ENCODE measurements around the gene TAGLN. TPM values are rescaled to one million over a fixed set of nuclear protein-coding genes. Genes with fewer than 3 reads are reported as not detected.
A peak's percentile ranks its signal among the peaks of the same experiment; 100 is the strongest.

TAGLN gene
- polyA plus RNA-seq (2011; rRNA removed) (3,100 and 3,444 TPM in 2 replicates), polyA minus RNA-seq (2011; rRNA and poly(A)+ RNA removed) (838 and 956 TPM in 2 replicates)

DNA sequence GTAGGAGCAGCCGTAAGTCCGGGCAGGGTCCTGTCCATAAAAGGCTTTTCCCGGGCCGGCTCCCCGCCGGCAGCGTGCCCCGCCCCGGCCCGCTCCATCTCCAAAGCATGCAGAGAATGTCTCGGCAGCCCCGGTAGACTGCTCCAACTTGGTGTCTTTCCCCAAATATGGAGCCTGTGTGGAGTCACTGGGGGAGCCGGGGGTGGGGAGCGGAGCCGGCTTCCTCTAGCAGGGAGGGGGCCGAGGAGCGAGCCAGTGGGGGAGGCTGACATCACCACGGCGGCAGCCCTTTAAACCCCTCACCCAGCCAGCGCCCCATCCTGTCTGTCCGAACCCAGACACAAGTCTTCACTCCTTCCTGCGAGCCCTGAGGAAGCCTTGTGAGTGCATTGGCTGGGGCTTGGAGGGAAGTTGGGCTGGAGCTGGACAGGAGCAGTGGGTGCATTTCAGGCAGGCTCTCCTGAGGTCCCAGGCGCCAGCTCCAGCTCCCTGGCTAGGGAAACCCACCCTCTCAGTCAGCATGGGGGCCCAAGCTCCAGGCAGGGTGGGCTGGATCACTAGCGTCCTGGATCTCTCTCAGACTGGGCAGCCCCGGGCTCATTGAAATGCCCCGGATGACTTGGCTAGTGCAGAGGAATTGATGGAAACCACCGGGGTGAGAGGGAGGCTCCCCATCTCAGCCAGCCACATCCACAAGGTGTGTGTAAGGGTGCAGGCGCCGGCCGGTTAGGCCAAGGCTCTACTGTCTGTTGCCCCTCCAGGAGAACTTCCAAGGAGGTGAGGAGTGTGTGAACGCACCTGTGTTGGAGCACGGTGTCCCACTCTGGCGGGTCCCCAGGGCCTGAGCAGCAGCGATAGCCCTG lies at the start of gene TAGLN:
TSS of gene TAGLN (plus strand) at position 318 of the 863 bp plus-strand sequence. CDS start 3,644 bp downstream, outside the sequence.
- ChIA-PET CTCF (interaction anchor here (0.6 to 2.0 kb wide), 4 partner anchors 23 to 29 kb away, joined by 3 to 4 read pairs (median 4); no protein-coding TSS in a partner anchor), POLR2A (interaction anchor here (0.6 to 2.6 kb wide), 6 partner anchors 19 to 61 kb away, joined by 4 to 15 read pairs (median 6); partner anchors contain the start of genes PAFAH1B2 and SIDT2)
- Histone ChIP-seq H3K9me3 (ENCODE audit: control insufficient read depth, insufficient read depth, low read length) (no peaks in the 10 kb centered on the region; the same call in 1 of the 2 replicates), H3K27ac (ENCODE audit: low read depth, low read length) (peak within 1 kb of the TSS; percentile 96), H3K4me3 (ENCODE audit: low read depth, low read length) (peak within 1 kb of the TSS; percentile 88), H3K27me3 (ENCODE audit: control insufficient read depth, insufficient read depth, low read length) (no peaks in the 10 kb centered on the region)
- DNase-seq (ENCODE audit: low read depth, low spot score) = peak; percentile 91
- TF ChIP-seq, protein P1, sequence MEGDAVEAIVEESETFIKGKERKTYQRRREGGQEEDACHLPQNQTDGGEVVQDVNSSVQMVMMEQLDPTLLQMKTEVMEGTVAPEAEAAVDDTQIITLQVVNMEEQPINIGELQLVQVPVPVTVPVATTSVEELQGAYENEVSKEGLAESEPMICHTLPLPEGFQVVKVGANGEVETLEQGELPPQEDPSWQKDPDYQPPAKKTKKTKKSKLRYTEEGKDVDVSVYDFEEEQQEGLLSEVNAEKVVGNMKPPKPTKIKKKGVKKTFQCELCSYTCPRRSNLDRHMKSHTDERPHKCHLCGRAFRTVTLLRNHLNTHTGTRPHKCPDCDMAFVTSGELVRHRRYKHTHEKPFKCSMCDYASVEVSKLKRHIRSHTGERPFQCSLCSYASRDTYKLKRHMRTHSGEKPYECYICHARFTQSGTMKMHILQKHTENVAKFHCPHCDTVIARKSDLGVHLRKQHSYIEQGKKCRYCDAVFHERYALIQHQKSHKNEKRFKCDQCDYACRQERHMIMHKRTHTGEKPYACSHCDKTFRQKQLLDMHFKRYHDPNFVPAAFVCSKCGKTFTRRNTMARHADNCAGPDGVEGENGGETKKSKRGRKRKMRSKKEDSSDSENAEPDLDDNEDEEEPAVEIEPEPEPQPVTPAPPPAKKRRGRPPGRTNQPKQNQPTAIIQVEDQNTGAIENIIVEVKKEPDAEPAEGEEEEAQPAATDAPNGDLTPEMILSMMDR (IDR thresholded peaks at IDR 0.05; ENCODE audit: low read depth, low read length) = no peak

DNA sequence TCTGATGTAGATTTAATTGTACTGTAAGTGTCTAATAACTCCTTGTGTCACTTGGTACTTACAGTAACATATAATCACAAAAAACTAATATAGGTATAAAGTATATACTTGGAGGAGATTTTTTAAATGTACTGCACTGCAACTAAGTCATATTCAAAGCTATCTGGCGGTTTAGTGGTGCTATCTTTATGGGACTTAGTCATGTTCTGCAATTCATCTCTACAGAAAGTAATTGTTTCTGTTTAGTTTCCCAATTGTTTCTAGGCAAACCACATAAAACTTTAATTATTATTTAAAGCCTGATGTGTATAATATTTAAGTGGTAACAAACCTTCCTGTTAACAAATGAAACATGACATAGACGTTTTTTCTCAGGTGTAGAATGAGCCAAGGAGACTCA lies 47.1 kb upstream of the TAGLN start:
- TF ChIP-seq, protein P1 (IDR thresholded peaks at IDR 0.05; ENCODE audit: low read depth, low read length) = no peak
- Histone ChIP-seq H3K27me3 (ENCODE audit: control insufficient read depth, insufficient read depth, low read length) (no peaks in the 10 kb centered on the region), H3K4me3 (ENCODE audit: low read depth, low read length) (no peak overlapping the region), H3K9me3 (ENCODE audit: control insufficient read depth, insufficient read depth, low read length) (no peaks in the 10 kb centered on the region), H3K27ac (ENCODE audit: low read depth, low read length) (no peak overlapping the region)
- no peak for DNase-seq (ENCODE audit: low read depth, low spot score)
- ChIA-PET CTCF (interaction anchor here (1.0 kb wide), 1 partner anchor 360 kb away, joined by 6 read pairs; the partner anchor contains the start of gene APOA5), POLR2A (no interaction called here)

DNA sequence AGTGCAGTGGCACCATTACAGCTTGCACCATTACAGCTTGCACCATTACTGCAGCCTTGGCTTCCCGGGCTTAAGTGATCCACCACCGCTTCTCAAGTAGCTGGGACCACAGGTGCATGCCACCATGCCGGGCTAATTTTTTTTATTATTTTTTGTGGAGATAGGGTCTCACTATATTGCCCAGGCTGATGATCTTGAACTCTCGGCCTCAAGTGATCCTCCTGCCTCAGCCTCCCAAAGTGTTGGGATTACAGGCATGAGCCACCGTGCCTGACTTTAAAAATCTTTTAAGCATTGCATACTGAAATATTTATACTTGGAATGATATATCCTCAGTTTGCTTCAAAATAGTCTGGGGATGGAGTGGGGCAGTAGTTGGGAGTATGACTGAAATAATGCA lies 44.7 kb upstream of the TAGLN start:
- H3K27me3 ChIP-seq (ENCODE audit: control insufficient read depth, insufficient read depth, low read length) = no peaks in the 10 kb centered on the region
- ChIA-PET CTCF (interaction anchor here (0.6 to 1.3 kb wide), 3 partner anchors 26 to 414 kb away, joined by 3 to 6 read pairs (median 4); no protein-coding TSS in a partner anchor), POLR2A (no interaction called here)
- no peak for DNase-seq (ENCODE audit: low read depth, low spot score)
- H3K4me3 ChIP-seq (ENCODE audit: low read depth, low read length) = no peak overlapping the region
- no peaks in the 10 kb centered on the region for H3K9me3 ChIP-seq (ENCODE audit: control insufficient read depth, insufficient read depth, low read length)
- H3K27ac ChIP-seq (ENCODE audit: low read depth, low read length) = no peak overlapping the region
- TF ChIP-seq, protein P1 (IDR thresholded peaks at IDR 0.05; ENCODE audit: low read depth, low read length) = no peak

DNA sequence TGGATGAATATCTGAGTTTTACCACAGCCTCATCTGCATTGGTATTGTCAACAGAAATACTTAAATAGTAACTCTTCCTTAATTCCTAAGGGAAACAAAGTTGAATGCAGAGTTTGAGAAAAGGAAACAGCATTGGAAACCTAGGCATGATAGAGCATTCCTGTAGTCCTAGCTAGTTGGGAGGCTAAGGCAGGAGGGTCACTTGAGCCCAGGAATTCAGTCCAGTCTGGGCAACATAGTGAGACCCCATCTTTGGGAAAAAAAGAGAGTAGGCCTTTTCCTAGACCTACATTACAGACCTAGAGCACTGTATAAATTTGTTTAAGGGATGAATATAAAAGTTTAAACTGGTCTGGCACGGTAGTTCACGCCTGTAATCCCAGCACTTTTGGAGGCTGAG lies 41.7 kb upstream of the TAGLN start:
- H3K27me3 ChIP-seq (ENCODE audit: control insufficient read depth, insufficient read depth, low read length) = no peaks in the 10 kb centered on the region
- H3K4me3 ChIP-seq (ENCODE audit: low read depth, low read length) = no peak overlapping the region
- H3K9me3 ChIP-seq (ENCODE audit: control insufficient read depth, insufficient read depth, low read length) = no peaks in the 10 kb centered on the region
- ChIA-PET CTCF (interaction anchor here (0.7 kb wide), 1 partner anchor 70 kb away, joined by 8 read pairs; no protein-coding TSS in a partner anchor), POLR2A (no interaction called here)
- TF ChIP-seq, protein P1 (IDR thresholded peaks at IDR 0.05; ENCODE audit: low read depth, low read length) = no peak
- DNase-seq (ENCODE audit: low read depth, low spot score) = no peak
- H3K27ac ChIP-seq (ENCODE audit: low read depth, low read length) = no peak overlapping the region

DNA sequence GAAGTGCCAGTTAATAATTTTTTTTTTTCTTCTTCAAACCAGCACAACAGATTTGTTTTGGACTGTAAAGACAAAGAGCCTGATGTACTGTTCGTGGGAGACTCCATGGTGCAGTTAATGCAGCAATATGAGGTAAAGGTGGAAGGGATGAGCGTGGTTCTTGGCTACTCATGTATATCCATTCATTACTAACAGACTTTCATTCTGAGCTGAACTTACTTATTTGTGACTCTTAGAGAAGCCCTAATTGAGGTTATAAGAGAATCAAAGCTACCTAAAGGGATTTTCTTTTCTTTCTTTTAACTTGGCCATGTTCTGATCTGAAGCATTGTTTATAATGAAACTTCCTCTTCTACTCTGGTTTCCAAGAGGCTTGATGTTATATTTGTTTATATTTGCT lies 39.3 kb upstream of the TAGLN start:
- no peak for DNase-seq (ENCODE audit: low read depth, low spot score)
- Histone ChIP-seq H3K27ac (ENCODE audit: low read depth, low read length) (no peak overlapping the region), H3K9me3 (ENCODE audit: control insufficient read depth, insufficient read depth, low read length) (no peaks in the 10 kb centered on the region), H3K27me3 (ENCODE audit: control insufficient read depth, insufficient read depth, low read length) (no peaks in the 10 kb centered on the region), H3K4me3 (ENCODE audit: low read depth, low read length) (no peak overlapping the region)
- ChIA-PET CTCF (interaction anchor here (0.8 to 1.5 kb wide), 7 partner anchors 10 to 1329 kb away, joined by 3 to 11 read pairs (median 4); no protein-coding TSS in a partner anchor), POLR2A (no interaction called here)
- TF ChIP-seq, protein P1 (IDR thresholded peaks at IDR 0.05; ENCODE audit: low read depth, low read length) = no peak
